ENCODE data around the gene TSPO. TPM values are rescaled to one million over a fixed set of nuclear protein-coding genes. Genes with fewer than 3 reads are reported as not detected.

Gene TSPO
- polyA plus RNA-seq, 3 donors, result 491 to 2,663 (median 2,230) TPM

- H3K4me3 Mint-ChIP-seq, result no peak overlapping the region
- no peak overlapping the region for H3K27ac Mint-ChIP-seq
- no peak overlapping the region for H3K4me2 ChIP-seq (replicated peaks; ENCODE audit: extremely low read depth, low read length, poor library complexity, severe bottlenecking)
- H3K79me2 ChIP-seq (ENCODE audit: insufficient read depth, low read length), result no peaks in the 10 kb centered on the region
- no peaks in the 10 kb centered on the region for H3K9me3 Mint-ChIP-seq
- H3K4me3 ChIP-seq (replicated peaks in 1 of 3; ENCODE audit: low read depth in 2 of 3, low read length in 3 of 3), result no peak overlapping the region
- no peaks in the 10 kb centered on the region for H3K36me3 Mint-ChIP-seq
- no peak overlapping the region for H3K9ac ChIP-seq (ENCODE audit: insufficient read depth, low read length, poor library complexity, severe bottlenecking)
- H3K27ac ChIP-seq (ENCODE audit: low read depth in 1 of 2, low read length in 2 of 2), result no peak overlapping the region
- H2AFZ ChIP-seq (ENCODE audit: insufficient read depth, low read depth, low read length, poor library complexity, severe bottlenecking), result no peak overlapping the region
- intact Hi-C loops (cut with micrococcal nuclease), result no loop called here
- H3K4me1 ChIP-seq (ENCODE audit: control insufficient read depth in 1 of 2, insufficient read depth in 2 of 2, low read length in 2 of 2), result no peaks in the 10 kb centered on the region
- TF ChIP-seq CTCF (IDR thresholded peaks at IDR 0.05), result no peak
- no peaks in the 10 kb centered on the region for H3K9me3 ChIP-seq (replicated peaks in 1 of 2; ENCODE audit: control insufficient read depth in 1 of 2, insufficient read depth in 1 of 2, low read length in 2 of 2)
- DNase-seq, result no peak
- H3K36me3 ChIP-seq (replicated peaks in 1 of 2; ENCODE audit: control insufficient read depth in 1 of 2, insufficient read depth in 2 of 2, low read length in 2 of 2), result no peaks in the 10 kb centered on the region
- no peaks in the 10 kb centered on the region for H3K27me3 ChIP-seq (ENCODE audit: control insufficient read depth in 2 of 2, insufficient read depth in 2 of 2, low read length in 2 of 2)
- no peaks in the 10 kb centered on the region for H4K20me1 ChIP-seq (ENCODE audit: insufficient read depth, low read length)
- peaks cover 0 to 10% (median 2%) of the 10 kb centered on the region in 3 donors for H3K27me3 Mint-ChIP-seq (ENCODE audit: low read depth in 3 of 3)
- WGBS (ENCODE audit: insufficient coverage), result 89% methylated on average over 17 of the region's 26 CpGs
- H3K4me1 Mint-ChIP-seq, result peaks cover 2% of the 10 kb centered on the region
These were observed 57.6 kb downstream of the TSPO start for GRCh38 chr22:43208703-43209522.

GRCh38 chr22:43209523-43209890 is 58.1 kb downstream of the TSPO start:
- DNase-seq, result no peak
- Mint-ChIP-seq H3K9me3 (no peaks in the 10 kb centered on the region), H3K36me3 (no peaks in the 10 kb centered on the region), H3K4me3 (no peak overlapping the region), H3K27me3 (ENCODE audit: low read depth in 3 of 3) (peaks cover 0 to 10% (median 2%) of the 10 kb centered on the region in 3 donors), H3K4me1 (peaks cover 2% of the 10 kb centered on the region), H3K27ac (no peak overlapping the region)
- WGBS (ENCODE audit: insufficient coverage), result 89% methylated on average over 8 of the region's 15 CpGs
- no peaks in the 10 kb centered on the region for H3K4me1 ChIP-seq (ENCODE audit: control insufficient read depth in 1 of 2, insufficient read depth in 2 of 2, low read length in 2 of 2)
- H3K27ac ChIP-seq (ENCODE audit: low read depth in 1 of 2, low read length in 2 of 2), result no peak overlapping the region
- no peak for TF ChIP-seq CTCF (IDR thresholded peaks at IDR 0.05)
- H3K9me3 ChIP-seq (replicated peaks in 1 of 2; ENCODE audit: control insufficient read depth in 1 of 2, insufficient read depth in 1 of 2, low read length in 2 of 2), result no peaks in the 10 kb centered on the region
- H3K27me3 ChIP-seq (ENCODE audit: control insufficient read depth in 2 of 2, insufficient read depth in 2 of 2, low read length in 2 of 2), result no peaks in the 10 kb centered on the region
- no peak overlapping the region for H2AFZ ChIP-seq (ENCODE audit: insufficient read depth, low read depth, low read length, poor library complexity, severe bottlenecking)
- no peaks in the 10 kb centered on the region for H3K36me3 ChIP-seq (replicated peaks in 1 of 2; ENCODE audit: control insufficient read depth in 1 of 2, insufficient read depth in 2 of 2, low read length in 2 of 2)
- H4K20me1 ChIP-seq (ENCODE audit: insufficient read depth, low read length), result no peaks in the 10 kb centered on the region
- no peak overlapping the region for H3K4me3 ChIP-seq (replicated peaks in 1 of 3; ENCODE audit: low read depth in 2 of 3, low read length in 3 of 3)
- H3K79me2 ChIP-seq (ENCODE audit: insufficient read depth, low read length), result no peaks in the 10 kb centered on the region
- H3K9ac ChIP-seq (ENCODE audit: insufficient read depth, low read length, poor library complexity, severe bottlenecking), result no peak overlapping the region
- H3K4me2 ChIP-seq (replicated peaks; ENCODE audit: extremely low read depth, low read length, poor library complexity, severe bottlenecking), result no peak overlapping the region
- intact Hi-C loops (cut with micrococcal nuclease), result no loop called here
